Measurements from ENCODE around the gene CD1C. TPM values are rescaled to one million over a fixed set of nuclear protein-coding genes. Genes with fewer than 3 reads are reported as not detected.

CD1C gene
- polyA plus RNA-seq, 1 donor (not counting 4 experiments of a cell fraction or from before 2014, with no cell fraction given): not detected

DNA sequence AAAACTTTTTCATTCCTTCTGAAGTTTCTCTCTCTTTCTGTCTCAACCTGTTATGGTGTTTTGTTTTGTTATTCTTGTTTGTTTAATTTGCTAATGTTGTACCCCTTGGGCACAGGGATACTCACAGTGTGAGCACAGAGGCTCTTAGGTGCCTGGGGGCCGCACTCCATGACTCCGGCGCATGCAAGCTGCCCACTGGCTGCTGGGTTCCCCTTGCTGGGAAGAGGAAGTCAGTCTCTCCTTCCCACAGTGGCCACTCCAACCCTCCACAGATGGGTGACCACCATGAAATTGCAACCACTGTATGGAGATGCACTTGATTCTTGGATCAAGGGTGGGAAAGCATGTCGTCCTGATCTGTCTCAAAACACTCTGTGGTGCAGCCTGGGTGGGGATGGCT is 40.1 kb upstream of the CD1C start:
- Histone ChIP-seq H3K27me3 (ENCODE audit: control insufficient read depth, extremely low read depth, insufficient read depth, low read length) (no peaks in the 10 kb centered on the region), H3K27ac (ENCODE audit: control insufficient read depth, insufficient read depth, low read length) (no peak overlapping the region), H3K79me2 (ENCODE audit: control insufficient read depth, insufficient read depth, low read length) (no peaks in the 10 kb centered on the region), H4K20me1 (ENCODE audit: control insufficient read depth, extremely low read depth, insufficient read depth, low read length) (no peaks in the 10 kb centered on the region), H3K9ac (ENCODE audit: control insufficient read depth, extremely low read depth, insufficient read depth, low read length) (no peak overlapping the region), H3K9me3 (ENCODE audit: control insufficient read depth, low read depth, low read length) (no peaks in the 10 kb centered on the region), H3K9me1 (ENCODE audit: control insufficient read depth, extremely low read depth, insufficient read depth, low read length) (no peaks in the 10 kb centered on the region), H3K36me3 (ENCODE audit: control insufficient read depth in 2 of 2, extremely low read depth in 1 of 2, insufficient read depth in 2 of 2, low read length in 2 of 2) (no peaks in the 10 kb centered on the region), H2AFZ (ENCODE audit: control insufficient read depth, low read length) (no peak overlapping the region), H3K4me1 (ENCODE audit: control insufficient read depth, extremely low read depth, insufficient read depth, low read length) (no peaks in the 10 kb centered on the region), H3K4me2 (ENCODE audit: control insufficient read depth, extremely low read depth, insufficient read depth, low read depth, low read length) (no peak overlapping the region), H3K4me3 (ENCODE audit: control insufficient read depth in 2 of 3, extremely low read depth in 1 of 3, insufficient read depth in 2 of 3, low read depth in 1 of 3, low read length in 3 of 3) (no peak overlapping the region)
- dilution Hi-C loops (cut with MboI; ENCODE audit: extremely low pct_ligation_motif_present, low sequenced_read_pairs): no loop called here
- DNase-seq (ENCODE audit: low read depth, low spot score) (no peak), FAIRE-seq (no peak)
- no peak for TF ChIP-seq EZH2 (IDR thresholded peaks at IDR 0.05; ENCODE audit: low read length)
- TF ChIP-seq, protein P1, sequence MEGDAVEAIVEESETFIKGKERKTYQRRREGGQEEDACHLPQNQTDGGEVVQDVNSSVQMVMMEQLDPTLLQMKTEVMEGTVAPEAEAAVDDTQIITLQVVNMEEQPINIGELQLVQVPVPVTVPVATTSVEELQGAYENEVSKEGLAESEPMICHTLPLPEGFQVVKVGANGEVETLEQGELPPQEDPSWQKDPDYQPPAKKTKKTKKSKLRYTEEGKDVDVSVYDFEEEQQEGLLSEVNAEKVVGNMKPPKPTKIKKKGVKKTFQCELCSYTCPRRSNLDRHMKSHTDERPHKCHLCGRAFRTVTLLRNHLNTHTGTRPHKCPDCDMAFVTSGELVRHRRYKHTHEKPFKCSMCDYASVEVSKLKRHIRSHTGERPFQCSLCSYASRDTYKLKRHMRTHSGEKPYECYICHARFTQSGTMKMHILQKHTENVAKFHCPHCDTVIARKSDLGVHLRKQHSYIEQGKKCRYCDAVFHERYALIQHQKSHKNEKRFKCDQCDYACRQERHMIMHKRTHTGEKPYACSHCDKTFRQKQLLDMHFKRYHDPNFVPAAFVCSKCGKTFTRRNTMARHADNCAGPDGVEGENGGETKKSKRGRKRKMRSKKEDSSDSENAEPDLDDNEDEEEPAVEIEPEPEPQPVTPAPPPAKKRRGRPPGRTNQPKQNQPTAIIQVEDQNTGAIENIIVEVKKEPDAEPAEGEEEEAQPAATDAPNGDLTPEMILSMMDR (optimal IDR thresholded peaks at IDR 0.05 in 1 of 3, IDR thresholded peaks at IDR 0.05 in 1 of 3, conservative IDR thresholded peaks at IDR 0.05 in 1 of 3; ENCODE audit: extremely low read depth in 1 of 3, insufficient read depth in 2 of 3, low read length in 3 of 3): no peak

DNA sequence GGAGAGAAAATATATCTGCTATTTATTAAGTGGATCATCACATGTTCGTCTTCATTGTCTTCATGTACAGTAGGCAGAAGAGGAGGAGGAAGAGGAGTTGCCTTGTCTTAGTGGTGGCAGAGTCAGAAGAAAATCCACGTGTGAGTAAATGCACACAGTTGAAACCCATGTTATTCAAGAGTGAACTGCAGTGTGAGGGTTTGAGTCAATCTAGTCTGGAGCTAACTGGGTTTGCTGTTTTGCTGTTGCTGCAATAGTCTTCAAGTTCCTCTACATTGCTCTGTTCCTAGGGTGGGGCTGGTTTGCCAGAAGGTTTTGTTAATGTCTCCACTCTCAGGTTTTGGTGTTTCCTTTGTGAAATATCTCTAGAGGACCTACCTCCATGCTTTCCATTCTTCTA is 38.6 kb upstream of the CD1C start:
- no peak overlapping the region for H3K4me3 ChIP-seq (ENCODE audit: control insufficient read depth in 2 of 3, extremely low read depth in 1 of 3, insufficient read depth in 2 of 3, low read depth in 1 of 3, low read length in 3 of 3)

More for the DNA sequence above, 38.6 kb upstream of the CD1C start:
- H3K9me3 ChIP-seq (ENCODE audit: control insufficient read depth, low read depth, low read length): no peaks in the 10 kb centered on the region
- FAIRE-seq (no peak), DNase-seq (ENCODE audit: low read depth, low spot score) (no peak)
- H3K27ac ChIP-seq (ENCODE audit: control insufficient read depth, insufficient read depth, low read length): no peak overlapping the region
- H3K4me1 ChIP-seq (ENCODE audit: control insufficient read depth, extremely low read depth, insufficient read depth, low read length): no peaks in the 10 kb centered on the region
- H3K36me3 ChIP-seq (ENCODE audit: control insufficient read depth in 2 of 2, extremely low read depth in 1 of 2, insufficient read depth in 2 of 2, low read length in 2 of 2): no peaks in the 10 kb centered on the region
- no peaks in the 10 kb centered on the region for H3K27me3 ChIP-seq (ENCODE audit: control insufficient read depth, extremely low read depth, insufficient read depth, low read length)
- H3K79me2 ChIP-seq (ENCODE audit: control insufficient read depth, insufficient read depth, low read length): no peaks in the 10 kb centered on the region
- no peak overlapping the region for H3K4me2 ChIP-seq (ENCODE audit: control insufficient read depth, extremely low read depth, insufficient read depth, low read depth, low read length)
- no peaks in the 10 kb centered on the region for H4K20me1 ChIP-seq (ENCODE audit: control insufficient read depth, extremely low read depth, insufficient read depth, low read length)
- H3K9ac ChIP-seq (ENCODE audit: control insufficient read depth, extremely low read depth, insufficient read depth, low read length): no peak overlapping the region
- H2AFZ ChIP-seq (ENCODE audit: control insufficient read depth, low read length): no peak overlapping the region
- TF ChIP-seq EZH2 (IDR thresholded peaks at IDR 0.05; ENCODE audit: low read length): no peak
- TF ChIP-seq, protein P1 (optimal IDR thresholded peaks at IDR 0.05 in 1 of 3, IDR thresholded peaks at IDR 0.05 in 1 of 3, conservative IDR thresholded peaks at IDR 0.05 in 1 of 3; ENCODE audit: extremely low read depth in 1 of 3, insufficient read depth in 2 of 3, low read length in 3 of 3): no peak
- H3K9me1 ChIP-seq (ENCODE audit: control insufficient read depth, extremely low read depth, insufficient read depth, low read length): no peaks in the 10 kb centered on the region
- dilution Hi-C loops (cut with MboI; ENCODE audit: extremely low pct_ligation_motif_present, low sequenced_read_pairs): no loop called here

Measured in keratinocyte (primary cell).